Anterior cingulate cortex (tissue), 58 donors: Measurements from ENCODE around the gene TTLL11.
A peak's percentile ranks its signal among the peaks of the same experiment; 100 is the strongest.

ENCODE experiments used
- DNase-seq, 58 donors: peaks; one replicate each; lab custom pipeline; 2025; lab: John Stamatoyannopoulos, UW

Gene TTLL11

GRCh38 chr9:121773286-121773953, 319.7 kb downstream of the TTLL11 start:
- no peak for DNase-seq

- DNase-seq: peak in 44 of 58 donors; percentile 22 to 81 (median 48)
These were observed 320.4 kb downstream of the TTLL11 start for GRCh38 chr9:121772600-121773285.
